Measurements from ENCODE around the gene MAX.

Gene MAX

GRCh38 chr14:65128096-65128495, 25.8 kb upstream of the MAX start:
- CTCF ChIA-PET = no interaction called here
- POLR2A ChIA-PET (ENCODE audit: low non-redundant PET) = no interaction called here
- no peak overlapping the region for H3K27ac ChIP-seq
- TF ChIP-seq CTCF (conservative IDR thresholded peaks at IDR 0.05; ENCODE audit: low read depth) = no peak
- no peak for DNase-seq (ENCODE audit: low spot score)

GRCh38 chr14:65117769-65118745, 15.7 kb upstream of the MAX start:
- TF ChIP-seq CTCF (conservative IDR thresholded peaks at IDR 0.05; ENCODE audit: low read depth) = no peak
- CTCF ChIA-PET = no interaction called here
- POLR2A ChIA-PET (ENCODE audit: low non-redundant PET) = no interaction called here
- DNase-seq (ENCODE audit: low spot score) = no peak
- no peak overlapping the region for H3K27ac ChIP-seq

GRCh38 chr14:65115615-65116014, 13.3 kb upstream of the MAX start:
- TF ChIP-seq CTCF (conservative IDR thresholded peaks at IDR 0.05; ENCODE audit: low read depth) = no peak
- no peak for DNase-seq (ENCODE audit: low spot score)
- POLR2A ChIA-PET (ENCODE audit: low non-redundant PET) = no interaction called here

GRCh38 chr14:65110525-65110924, 8.2 kb upstream of the MAX start:
- ChIA-PET POLR2A (ENCODE audit: low non-redundant PET) (no interaction called here), CTCF (no interaction called here)
- no peak for DNase-seq (ENCODE audit: low spot score)
- no peak overlapping the region for H3K27ac ChIP-seq
- no peak for TF ChIP-seq CTCF (conservative IDR thresholded peaks at IDR 0.05; ENCODE audit: low read depth)

More at GRCh38 chr14:65115615-65116014, 13.3 kb upstream of the MAX start:
- no peak overlapping the region for H3K27ac ChIP-seq
- CTCF ChIA-PET = no interaction called here

GRCh38 chr14:65109357-65109756, 7.0 kb upstream of the MAX start:
- no peak for TF ChIP-seq CTCF (conservative IDR thresholded peaks at IDR 0.05; ENCODE audit: low read depth)
- CTCF ChIA-PET = interaction anchor here (0.6 kb wide), 1 partner anchor 11 kb away, joined by 6 read pairs; no protein-coding TSS in a partner anchor
- POLR2A ChIA-PET (ENCODE audit: low non-redundant PET) = no interaction called here
- no peak overlapping the region for H3K27ac ChIP-seq
- no peak for DNase-seq (ENCODE audit: low spot score)

- H3K27ac ChIP-seq = no peak overlapping the region
- DNase-seq (ENCODE audit: low spot score) = no peak
- CTCF ChIA-PET = interaction anchor here (0.6 kb wide), 1 partner anchor 769 kb away, joined by 4 read pairs; no protein-coding TSS in a partner anchor
- no peak for TF ChIP-seq CTCF (conservative IDR thresholded peaks at IDR 0.05; ENCODE audit: low read depth)
- POLR2A ChIA-PET (ENCODE audit: low non-redundant PET) = no interaction called here
Observed at GRCh38 chr14:65107200-65107599, 4.9 kb upstream of the MAX start.
